Right renal cortex interstitium (tissue), 3 donors: ENCODE measurements around the gene TMOD2. TPM values are rescaled to one million over a fixed set of nuclear protein-coding genes. Genes with fewer than 3 reads are reported as not detected.
"Not testable (repeated sequence)": the region's sequence is repeated elsewhere in the genome, so short reads cannot be mapped to it uniquely, and the experiment has no call there.

ENCODE experiments used
- DNase-seq, 3 donors: peaks; one replicate each; pipeline ENCODE4 v3.0.0-alpha.2; 2013; ENCODE audit warnings: low read depth in 3 of 3, low spot score in 2 of 3
- polyA plus RNA-seq, 3 donors: library from polyadenylated mRNA; unstranded; fragments of 120-200 nt; gene quantifications; one replicate each; pipeline ENCODE4 v1.2.1, GENCODE V29; 2013; ENCODE audit not compliant: insufficient read length in 3 of 3

The TMOD2 gene
- polyA plus RNA-seq, 3 donors = 4.0 to 4.6 (median 4.1) TPM

- no peak for DNase-seq
Measured at GRCh38 chr15:51770902-51771301, 19.5 kb downstream of the TMOD2 start.

GRCh38 chr15:51771773-51772172 lies 20.4 kb downstream of the TMOD2 start:
- no peak for DNase-seq

GRCh38 chr15:51774916-51775315 lies 23.5 kb downstream of the TMOD2 start:
- no peak for DNase-seq

- no peak for DNase-seq
Measured at GRCh38 chr15:51775967-51776816, 24.8 kb downstream of the TMOD2 start.

- peak; percentile 39 to 56 (median 43) for DNase-seq
Measured at GRCh38 chr15:51776952-51777569, 25.7 kb downstream of the TMOD2 start.

GRCh38 chr15:51780636-51781035 lies 29.2 kb downstream of the TMOD2 start:
- no peak for DNase-seq

GRCh38 chr15:51781506-51781905 lies 30.1 kb downstream of the TMOD2 start:
- DNase-seq = no peak

- DNase-seq = no peak
Measured at GRCh38 chr15:51782357-51782896, 31.0 kb downstream of the TMOD2 start.

- DNase-seq = no peak
Measured at GRCh38 chr15:51783967-51784366, 32.6 kb downstream of the TMOD2 start.

- DNase-seq = not testable (repeated sequence)
Measured at GRCh38 chr15:51787130-51787529, 35.7 kb downstream of the TMOD2 start.

- not testable (repeated sequence) for DNase-seq
Measured at GRCh38 chr15:51792474-51792873, 41.1 kb downstream of the TMOD2 start.

GRCh38 chr15:51793521-51794305 lies 42.3 kb downstream of the TMOD2 start:
- DNase-seq = peak in 1 of 3 donors; percentile 9

- DNase-seq = no peak
Measured at GRCh38 chr15:51796847-51797401, 45.5 kb downstream of the TMOD2 start.

GRCh38 chr15:51798281-51798680 lies 46.9 kb downstream of the TMOD2 start:
- no peak for DNase-seq

- DNase-seq = no peak
Measured at GRCh38 chr15:51799282-51800252, 48.2 kb downstream of the TMOD2 start.

- no peak for DNase-seq
Measured at GRCh38 chr15:51801391-51801835, 50.0 kb downstream of the TMOD2 start.

- DNase-seq = no peak
Measured at GRCh38 chr15:51802593-51802992, 51.2 kb downstream of the TMOD2 start.

GRCh38 chr15:51803965-51804364 lies 52.6 kb downstream of the TMOD2 start:
- no peak for DNase-seq

GRCh38 chr15:51806123-51806522 lies 54.7 kb downstream of the TMOD2 start:
- DNase-seq = no peak
